ENCODE data around the gene USP7.

DNA sequence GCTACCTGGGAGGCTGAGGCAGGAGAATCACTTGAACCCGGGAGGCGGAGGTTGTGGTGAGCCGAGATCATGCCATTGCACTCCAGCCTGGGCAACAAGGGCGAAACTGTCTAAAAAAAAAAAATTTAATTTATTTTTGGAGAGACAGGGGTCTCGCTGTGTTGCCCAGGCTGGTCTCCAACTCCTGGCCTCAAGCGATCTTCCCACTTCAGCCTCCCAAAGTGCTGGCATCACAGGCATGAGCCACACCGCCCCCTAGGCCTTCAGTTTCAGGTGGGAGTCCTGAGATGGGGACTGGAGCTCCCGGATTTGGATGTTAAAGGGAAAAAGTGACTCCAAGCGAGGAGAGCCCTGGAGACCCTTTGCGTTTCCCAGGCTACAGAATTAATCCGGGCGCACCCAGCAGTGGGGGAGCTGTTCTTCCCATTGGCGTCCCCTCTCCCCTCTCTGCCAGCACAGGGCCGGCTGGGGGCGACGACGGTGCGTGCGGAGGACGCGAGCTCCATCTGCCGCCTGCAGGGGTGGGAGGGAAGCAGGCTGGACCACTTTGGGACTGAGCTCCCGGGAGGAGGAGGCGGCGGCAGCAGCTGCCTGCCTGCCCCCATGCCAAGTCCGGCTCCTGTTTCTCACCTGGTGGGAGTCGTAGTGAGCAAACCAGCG is 49.3 kb upstream of the USP7 start:
- TF ChIP-seq POLR2A (IDR thresholded peaks at IDR 0.05) (no peak), CTCF (IDR thresholded peaks at IDR 0.05) (no peak)

Data from ovary (tissue), 3 donors.